Measurements from ENCODE around the gene SPECC1.

- TF ChIP-seq CTCF (IDR thresholded peaks at IDR 0.05; ENCODE audit: insufficient read depth, low read depth, low read length) (no peak), EZH2 (IDR thresholded peaks at IDR 0.05; ENCODE audit: insufficient read depth, low read length) (no peak)
Measured at GRCh38 chr17:20053361-20053964, 44.3 kb downstream of the SPECC1 start.

Data from astrocyte (in vitro differentiated cells and primary cell).